Measurements from ENCODE around the gene KIF14.
A peak's percentile ranks its signal among the peaks of the same experiment; 100 is the strongest.

The KIF14 gene

DNA sequence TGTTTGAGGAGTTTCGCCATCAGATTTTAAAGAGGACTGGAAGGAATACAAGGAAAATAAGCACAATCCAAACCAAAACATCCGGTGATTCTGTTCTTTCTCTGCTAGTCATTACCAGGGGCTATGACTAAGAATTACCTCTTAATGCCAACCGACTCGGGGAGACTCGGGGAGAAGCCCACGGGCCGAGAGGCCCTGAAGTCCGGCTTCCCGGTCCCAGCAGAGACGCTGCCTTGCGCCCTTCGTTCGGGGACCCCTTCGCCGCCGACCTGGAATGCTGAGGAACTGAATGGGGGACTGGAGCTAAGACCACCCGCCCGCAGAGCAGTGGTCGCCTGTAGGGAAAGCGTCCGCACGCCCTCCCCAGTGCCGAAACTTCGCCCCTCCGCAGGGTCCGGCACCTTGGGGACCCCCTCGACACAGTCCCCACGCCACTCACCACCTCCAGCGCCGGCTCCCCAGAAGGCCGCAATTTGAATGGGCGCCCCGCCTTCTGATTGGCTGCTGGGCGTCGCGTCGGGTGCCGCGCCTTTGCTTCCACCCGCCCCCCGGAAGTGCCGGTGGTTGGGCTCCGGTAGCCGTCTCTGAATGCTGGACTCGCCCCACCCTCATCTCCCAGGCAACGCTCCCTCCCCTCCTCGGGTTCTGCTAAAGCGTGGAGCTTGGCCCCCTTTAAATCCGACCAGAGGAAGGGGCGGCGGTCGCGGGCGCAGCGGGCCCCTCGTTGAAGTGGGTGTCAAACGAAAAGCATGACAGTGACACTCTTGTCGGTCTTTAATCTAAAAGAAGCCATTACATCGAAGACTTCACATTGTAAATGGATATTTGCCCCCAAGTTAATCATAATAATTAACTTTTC, at the start of gene KIF14:
KIF14 (minus strand) TSS at position 479 of the 859 bp plus-strand sequence. CDS start 2,028 bp downstream, outside the sequence.
- DNase-seq, result peak; percentile 96

GRCh38 chr1:200669314-200670241, 49.0 kb upstream of the KIF14 start, which contains the start of gene DDX59:
DDX59 (minus strand) TSS chr1:200669907; CDS start chr1:200666740, 3,167 bp downstream.
- peak; percentile 93 for DNase-seq

DNA sequence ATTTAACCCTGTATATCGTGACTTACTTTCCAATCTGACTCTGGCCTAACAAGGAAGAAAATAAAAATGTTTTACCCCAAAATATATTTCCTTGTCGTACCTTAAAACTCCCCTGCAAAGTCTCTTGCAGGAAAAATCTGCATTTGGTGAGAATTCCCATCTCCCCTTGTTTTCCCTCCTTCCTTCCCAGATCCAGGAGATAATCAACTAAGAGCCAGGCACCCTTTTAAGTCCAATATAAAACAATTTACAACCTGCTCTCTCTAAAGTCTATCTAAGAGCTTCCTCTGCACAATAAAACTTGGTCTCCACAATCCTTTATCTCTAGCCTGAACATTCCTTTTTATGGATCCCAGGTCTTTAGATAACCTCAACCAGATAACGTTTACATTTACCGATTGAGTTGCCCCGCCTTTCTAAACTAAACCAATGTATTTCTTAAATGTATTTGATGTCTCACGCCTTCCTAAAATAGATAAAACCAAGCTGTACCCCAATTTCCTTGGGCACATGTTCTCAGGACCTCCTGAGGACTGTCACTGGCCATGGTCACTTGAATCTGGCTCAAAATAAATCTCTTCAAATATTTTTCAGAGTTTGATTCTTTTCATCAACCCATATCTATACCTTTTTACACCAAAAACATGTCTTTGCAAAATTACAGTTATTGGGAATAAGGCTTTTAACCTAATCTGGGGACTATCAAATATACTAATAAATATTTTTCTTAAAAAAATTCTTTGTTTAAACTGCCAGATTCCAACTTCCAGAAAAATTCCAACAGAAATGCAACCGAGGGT, 48.2 kb upstream of the KIF14 start:
- DNase-seq, result no peak

DNA sequence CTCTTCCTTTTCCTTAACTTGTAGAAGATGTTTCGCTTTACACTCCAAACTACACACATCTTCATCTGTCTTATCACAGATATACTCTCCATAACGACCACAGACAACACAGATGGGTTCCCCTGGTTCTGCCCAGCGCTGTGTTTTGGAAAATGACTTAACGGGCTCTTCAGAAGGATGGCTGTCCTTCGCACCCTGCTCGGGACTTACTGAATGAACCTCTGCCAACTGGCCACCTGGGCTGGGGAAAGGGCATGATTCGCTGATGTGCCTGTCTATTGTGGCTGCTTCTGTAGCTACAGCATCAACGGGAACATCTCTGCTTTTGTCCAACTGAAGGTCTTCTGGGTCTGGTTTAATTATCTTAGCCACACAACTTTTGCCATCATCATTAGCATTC, 45.8 kb upstream of the KIF14 start:
- DNase-seq, result no peak

- no peak for DNase-seq
These were observed 45.3 kb upstream of the KIF14 start for GRCh38 chr1:200665861-200666260.

DNA sequence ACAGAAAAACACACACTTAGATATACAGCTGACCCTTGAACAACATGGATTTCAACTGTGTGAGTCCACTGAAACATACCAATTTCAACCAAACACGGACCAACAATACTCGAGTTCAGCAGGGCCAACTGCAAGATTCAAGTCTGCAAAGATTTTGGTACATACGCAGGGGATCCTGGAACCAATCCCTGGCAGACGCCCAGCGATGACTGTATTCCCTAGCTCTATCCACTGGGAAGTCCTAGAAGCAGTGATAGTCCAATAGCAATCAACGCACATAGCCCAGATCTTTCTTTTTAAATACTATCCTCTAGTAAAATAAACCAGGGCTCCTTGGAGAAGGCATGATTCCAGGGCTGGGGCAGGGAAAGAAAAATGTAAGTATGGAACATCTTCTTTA, 40.2 kb upstream of the KIF14 start:
- DNase-seq, result no peak

GRCh38 chr1:200659269-200659668, 38.7 kb upstream of the KIF14 start:
- no peak for DNase-seq

DNA sequence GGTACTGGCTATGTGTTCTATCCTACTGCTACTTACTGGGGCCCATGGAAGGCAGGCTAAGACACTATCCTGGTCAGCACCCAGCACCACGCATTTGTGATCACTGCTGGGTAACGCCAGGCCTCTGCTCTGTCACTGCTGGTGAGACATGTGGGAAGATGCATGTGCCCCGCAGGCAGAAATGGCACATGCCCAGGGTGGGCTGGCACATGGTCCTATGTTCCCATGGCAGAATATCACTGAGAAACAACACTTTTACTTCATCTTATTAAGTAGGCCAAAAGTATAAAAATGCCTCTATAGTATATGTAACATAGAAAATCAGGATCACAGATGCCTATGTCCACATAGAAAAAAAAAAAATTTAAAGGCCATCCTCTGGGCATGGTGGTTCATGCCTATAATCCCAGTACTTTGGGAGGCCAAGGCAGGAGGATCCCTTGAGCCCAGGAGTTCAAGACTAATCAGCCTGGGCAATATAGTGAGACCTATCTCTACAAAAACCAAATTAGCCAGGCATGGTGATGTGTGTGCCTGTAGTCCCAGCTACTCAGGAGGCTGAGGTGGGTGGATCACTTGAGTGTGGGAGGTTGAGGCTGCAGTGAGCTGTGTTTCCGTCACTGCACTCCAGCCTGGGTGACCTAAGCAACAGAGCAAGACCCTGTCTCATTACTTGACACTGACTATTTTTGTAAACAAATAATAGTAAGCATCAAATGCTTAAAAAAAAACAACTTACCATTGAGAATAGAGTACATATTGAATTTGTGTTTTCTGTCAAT, 37.7 kb upstream of the KIF14 start:
- DNase-seq, result no peak

DNA sequence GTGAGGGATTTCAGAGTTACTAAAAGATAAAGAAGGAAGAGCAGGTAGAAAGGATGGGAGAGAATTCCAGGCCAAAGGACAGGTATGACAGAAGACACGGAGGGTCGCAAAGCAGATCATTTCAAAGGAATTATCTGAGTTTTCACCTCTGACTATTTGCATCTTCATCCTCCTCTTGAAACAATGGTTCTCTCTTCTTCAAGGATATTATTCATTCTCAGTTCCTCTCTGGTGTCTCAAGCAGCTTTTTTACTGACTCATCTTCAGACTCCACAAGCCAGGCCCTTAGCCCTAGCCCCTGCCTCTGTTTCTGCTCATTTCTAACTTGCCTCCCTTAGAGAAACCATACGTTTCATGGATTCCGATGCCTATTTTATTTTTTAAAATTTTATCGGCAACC, 34.1 kb upstream of the KIF14 start:
- DNase-seq, result peak; percentile 45

- peak; percentile 77 for DNase-seq
These were observed 32.5 kb upstream of the KIF14 start for GRCh38 chr1:200653022-200653462.

DNA sequence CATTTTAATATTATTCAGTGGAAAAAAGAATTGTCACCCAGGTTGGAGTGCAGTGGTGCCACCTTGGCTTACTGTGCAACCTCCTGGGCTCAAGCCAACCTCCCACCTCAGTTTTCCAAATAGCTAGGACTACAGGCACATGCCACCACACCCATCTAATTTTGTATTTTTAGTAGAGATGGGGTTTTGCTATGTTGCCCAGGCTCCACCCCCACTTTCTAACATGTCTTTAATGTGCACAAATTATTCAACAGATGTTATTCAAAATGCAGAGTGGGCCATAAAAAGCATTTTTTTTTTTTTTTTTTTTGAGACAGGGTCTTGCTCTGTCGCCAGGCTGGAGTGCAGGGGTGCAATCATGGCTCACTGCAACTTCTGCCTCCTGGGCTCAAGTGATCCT, 31.8 kb upstream of the KIF14 start:
- DNase-seq, result no peak

DNA sequence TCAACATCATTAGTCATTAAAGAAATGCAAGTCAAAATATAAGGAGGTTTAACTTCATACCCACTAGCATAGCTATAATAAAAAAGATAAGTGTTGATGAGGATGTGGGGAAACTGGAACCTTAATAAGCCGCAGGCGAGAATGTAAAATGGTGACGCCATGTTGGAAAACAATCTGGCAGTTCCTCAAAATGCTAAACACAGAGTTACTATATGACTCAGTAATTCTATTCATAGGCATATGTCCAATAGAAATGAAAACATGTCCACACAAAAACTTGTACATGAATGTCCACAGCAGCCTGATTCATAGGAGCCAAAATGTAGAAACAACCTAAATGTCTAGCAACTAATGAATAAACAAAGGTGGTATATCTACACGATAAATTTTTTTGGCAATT, 26.0 kb upstream of the KIF14 start:
- no peak for DNase-seq

DNA sequence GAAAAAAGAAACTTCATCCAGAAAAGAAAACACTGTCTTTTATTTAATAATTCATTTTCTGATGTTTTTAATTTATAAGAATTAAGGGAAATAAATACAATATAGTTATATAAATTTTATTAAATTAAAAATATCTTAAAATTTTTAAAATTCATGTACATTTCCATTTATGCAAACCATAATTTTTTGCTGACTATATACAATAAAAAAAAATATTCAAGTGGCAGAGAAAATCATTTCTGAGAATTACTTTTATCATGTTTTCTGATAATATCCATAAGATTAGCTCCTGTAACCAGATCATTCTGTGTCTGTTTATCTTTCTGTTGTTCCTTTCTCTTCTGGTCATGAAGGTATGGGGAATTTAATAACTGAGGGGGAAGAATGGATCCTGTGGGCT, 23.5 kb upstream of the KIF14 start:
- no peak for DNase-seq

DNA sequence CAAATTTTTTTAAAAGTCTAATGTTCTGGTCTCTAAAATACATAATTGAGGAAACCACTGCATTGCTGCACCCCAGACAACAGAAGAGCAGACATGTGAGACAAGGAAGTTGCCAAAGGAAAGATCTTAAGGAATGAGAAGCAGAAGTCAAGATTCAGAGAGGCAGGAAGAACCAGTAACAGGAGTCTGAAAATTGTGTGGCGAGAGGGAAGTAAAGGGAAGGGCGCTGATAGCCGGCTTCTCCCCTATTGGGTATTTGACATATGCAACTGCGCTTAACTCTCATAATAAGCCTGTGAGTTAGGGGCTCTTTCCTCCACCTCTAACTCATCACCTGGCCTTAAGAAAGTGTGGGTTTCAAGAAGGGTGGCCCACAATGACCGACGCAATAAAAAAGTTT, 21.9 kb upstream of the KIF14 start:
- DNase-seq, result no peak

GRCh38 chr1:200640963-200641401, 20.4 kb upstream of the KIF14 start:
- DNase-seq, result no peak

DNA sequence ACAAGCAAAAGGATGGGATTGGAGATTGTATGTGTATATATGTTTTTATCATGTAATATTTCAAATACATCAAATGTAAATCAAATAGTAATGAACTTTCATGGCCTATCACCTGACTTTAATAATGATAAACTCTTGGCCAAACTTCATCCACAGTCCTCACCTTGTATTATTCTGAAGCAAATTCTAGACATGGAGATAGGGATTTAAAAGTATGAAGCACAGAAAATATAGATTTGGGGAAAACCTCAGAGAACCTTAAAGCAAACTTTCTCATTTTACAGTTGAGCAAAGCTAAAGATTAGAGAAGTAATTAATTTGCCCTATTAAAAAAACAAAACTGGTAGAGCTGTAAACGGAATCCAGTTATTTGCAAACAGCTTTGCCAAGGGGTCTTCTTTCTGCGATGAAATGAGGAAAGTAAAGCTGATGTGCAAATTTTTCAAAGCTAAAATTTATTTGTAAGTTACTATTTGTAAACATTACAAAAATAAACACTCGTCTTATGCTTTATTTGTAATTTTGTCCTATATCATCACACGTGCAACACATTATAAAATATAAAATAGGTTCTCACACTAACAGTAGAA, 19.9 kb upstream of the KIF14 start:
- DNase-seq, result no peak

- DNase-seq, result no peak
These were observed 17.5 kb upstream of the KIF14 start for GRCh38 chr1:200638073-200638472.

DNA sequence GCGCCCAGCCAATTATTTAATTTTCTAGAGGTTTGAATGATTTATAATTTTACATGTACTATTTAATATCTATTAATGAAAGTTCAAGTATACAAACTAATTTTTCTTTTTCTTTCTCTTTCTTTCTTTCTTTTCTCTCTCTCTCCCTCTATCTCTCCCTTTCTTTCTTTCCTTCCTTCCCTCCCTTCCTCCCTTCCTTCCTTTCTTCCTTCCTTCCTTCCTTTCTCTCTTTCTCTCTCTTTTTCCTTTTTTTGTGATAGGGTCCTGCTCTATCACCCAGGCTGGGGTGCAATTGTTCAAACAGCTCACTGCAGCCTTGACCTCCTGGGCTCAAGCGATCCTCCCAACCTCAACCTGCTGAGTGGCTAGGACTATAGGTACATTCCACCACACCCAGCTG, 16.1 kb upstream of the KIF14 start:
- no peak for DNase-seq

DNA sequence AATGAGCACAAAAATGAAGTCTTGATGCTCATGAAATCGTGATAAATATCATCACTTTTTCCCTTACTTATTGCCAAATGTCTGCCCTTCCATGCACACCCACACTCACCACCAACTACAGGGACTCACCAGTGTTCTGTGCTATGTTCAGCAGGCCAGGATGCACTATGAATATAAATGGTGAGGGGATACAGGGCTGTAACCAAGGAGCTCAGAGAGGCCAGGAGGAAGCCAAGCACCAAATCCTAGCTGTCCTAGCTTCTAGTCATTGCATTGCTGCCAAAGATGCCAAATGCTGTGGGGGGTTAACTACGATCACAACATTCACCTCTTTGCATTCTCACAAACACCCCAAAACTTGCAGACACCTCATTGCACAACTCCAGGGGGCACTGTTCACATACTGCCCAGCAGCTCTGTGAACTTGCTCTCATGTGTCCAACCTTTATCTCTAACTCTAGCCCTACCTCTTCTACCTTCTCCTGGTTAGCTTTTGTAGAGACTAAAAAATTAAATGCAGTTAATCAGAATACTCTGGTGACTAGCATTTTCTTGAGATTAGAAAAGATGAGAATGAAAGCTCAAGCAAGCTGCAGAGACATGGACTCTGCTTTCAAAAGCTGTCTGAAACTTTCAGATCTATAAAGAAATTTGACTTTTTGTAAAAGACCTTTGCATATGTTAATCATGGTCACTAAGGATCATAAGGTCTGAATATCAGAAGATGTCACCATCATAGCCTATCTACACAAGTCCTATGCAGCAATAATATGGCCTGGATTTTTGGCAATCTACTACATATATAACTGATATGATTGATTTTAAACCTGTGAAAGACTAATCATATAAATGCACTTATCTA, 13.9 kb upstream of the KIF14 start:
- DNase-seq, result no peak

DNA sequence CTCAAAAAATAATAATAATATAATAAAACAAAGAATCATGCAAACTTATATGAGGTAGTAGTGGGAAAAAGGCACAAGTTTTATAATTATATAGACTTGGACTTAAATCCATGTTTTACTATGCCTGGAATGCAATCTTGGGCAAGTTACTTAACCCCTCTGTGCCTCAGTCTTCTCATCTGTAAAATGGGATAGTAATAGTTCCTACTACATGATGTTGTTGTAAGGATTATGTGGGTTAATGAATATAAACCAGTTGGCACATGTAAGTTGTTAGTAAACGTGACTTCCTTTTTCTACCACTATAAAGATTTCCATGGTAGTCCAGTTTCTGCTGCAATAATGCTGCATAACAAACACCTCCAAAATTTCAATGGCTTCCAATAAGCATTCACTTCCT, 10.8 kb upstream of the KIF14 start:
- DNase-seq, result no peak
